Loucy (cell line): ENCODE measurements around the gene GHRH.

Source experiments
- EZH2phosphoT487 ChIP-seq: fragments of 200-600 bp; IDR thresholded peaks from 2 replicates; pipeline ENCODE4 v1.6.1; 2018; ENCODE audit warnings: antibody characterized with exemption, mild to moderate bottlenecking, moderate library complexity, borderline replicate concordance
- TF ChIP-seq, protein P1 (sequence below): fragments of 200-600 bp; sonication (generic); conservative IDR thresholded peaks from 2 replicates; pipeline ENCODE4 v1.5.1; 2014; ENCODE audit warnings: mild to moderate bottlenecking, antibody characterized with exemption, low read length

DNA sequence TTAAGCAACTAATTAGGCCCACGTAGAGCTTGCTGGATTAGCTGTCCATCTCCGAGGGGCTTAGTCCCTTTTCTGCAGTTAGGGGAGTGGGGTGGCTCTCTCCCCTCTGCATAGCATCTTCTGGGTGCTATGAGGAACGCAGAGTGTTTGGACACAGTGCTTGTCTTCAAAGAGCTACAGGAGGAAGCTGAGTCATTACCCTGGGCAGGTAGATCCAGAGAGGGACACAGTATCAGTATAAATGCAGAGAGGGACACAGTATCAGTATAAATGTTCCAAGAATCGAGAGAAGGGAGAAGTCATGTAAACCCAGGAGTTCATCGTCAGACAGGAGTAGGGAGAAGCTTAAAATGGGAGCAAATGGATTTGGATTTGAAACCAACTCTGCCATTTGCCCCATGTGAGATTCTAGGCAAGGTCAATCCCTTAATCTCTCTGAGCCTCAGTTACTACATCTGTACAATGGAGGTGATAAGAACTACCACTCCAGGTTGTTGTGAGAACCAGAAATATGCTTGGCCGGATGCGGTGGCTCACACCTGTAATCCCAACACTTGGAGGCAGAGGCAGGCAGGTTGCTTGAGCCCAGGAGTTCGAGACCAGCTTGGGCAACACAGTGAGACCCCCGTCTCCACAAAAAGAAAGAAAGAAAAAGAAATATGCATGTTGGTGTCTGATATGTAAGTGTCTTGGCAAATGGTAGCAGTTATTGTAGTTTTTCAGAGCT is 5.5 kb upstream of the GHRH start:
- TF ChIP-seq, protein P1, sequence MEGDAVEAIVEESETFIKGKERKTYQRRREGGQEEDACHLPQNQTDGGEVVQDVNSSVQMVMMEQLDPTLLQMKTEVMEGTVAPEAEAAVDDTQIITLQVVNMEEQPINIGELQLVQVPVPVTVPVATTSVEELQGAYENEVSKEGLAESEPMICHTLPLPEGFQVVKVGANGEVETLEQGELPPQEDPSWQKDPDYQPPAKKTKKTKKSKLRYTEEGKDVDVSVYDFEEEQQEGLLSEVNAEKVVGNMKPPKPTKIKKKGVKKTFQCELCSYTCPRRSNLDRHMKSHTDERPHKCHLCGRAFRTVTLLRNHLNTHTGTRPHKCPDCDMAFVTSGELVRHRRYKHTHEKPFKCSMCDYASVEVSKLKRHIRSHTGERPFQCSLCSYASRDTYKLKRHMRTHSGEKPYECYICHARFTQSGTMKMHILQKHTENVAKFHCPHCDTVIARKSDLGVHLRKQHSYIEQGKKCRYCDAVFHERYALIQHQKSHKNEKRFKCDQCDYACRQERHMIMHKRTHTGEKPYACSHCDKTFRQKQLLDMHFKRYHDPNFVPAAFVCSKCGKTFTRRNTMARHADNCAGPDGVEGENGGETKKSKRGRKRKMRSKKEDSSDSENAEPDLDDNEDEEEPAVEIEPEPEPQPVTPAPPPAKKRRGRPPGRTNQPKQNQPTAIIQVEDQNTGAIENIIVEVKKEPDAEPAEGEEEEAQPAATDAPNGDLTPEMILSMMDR, result no peak
- no peak for TF ChIP-seq EZH2phosphoT487
